ENCODE data around the gene PCDHGA2. TPM values are rescaled to one million over a fixed set of nuclear protein-coding genes. Genes with fewer than 3 reads are reported as not detected.
"Not testable (repeated sequence)": the region's sequence is repeated elsewhere in the genome, so short reads cannot be mapped to it uniquely, and the experiment has no call there.

The PCDHGA2 gene
- total RNA-seq, 1 donor from 2014 or later: 3.6 TPM

DNA sequence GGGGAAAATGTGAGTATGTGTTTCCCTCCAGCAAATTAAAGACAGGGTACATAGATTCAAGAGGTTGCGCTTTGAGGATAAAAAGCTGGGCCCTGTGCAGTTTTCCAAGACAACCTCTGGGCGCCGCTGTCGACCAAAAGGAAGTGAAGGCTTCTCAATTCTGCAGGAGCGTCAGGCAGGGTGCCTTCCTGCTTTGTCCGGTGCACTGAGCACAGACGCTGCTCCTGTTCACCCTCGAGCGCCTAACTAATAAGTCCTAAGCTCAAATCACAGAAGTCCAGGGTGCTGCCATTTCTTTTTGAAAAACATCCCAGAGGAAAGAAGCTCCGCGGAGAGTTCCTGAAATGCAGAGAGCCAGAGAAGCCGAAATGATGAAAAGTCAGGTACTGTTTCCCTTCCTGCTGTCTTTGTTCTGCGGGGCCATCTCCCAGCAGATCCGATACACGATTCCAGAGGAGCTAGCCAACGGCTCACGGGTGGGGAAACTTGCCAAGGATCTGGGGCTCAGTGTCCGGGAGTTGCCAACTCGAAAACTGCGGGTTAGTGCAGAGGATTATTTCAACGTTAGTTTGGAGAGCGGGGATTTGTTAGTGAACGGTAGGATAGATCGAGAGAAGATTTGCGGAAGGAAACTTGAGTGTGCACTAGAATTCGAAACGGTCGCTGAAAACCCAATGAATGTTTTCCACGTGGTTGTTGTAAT lies 11.5 kb downstream of the PCDHGA2 start, which contains the start of gene PCDHGB1:
PCDHGB1 (plus strand) TSS at position 183 of the 703 bp plus-strand sequence; CDS start at position 345, 162 bp downstream.
- no peak for DNase-seq

DNA sequence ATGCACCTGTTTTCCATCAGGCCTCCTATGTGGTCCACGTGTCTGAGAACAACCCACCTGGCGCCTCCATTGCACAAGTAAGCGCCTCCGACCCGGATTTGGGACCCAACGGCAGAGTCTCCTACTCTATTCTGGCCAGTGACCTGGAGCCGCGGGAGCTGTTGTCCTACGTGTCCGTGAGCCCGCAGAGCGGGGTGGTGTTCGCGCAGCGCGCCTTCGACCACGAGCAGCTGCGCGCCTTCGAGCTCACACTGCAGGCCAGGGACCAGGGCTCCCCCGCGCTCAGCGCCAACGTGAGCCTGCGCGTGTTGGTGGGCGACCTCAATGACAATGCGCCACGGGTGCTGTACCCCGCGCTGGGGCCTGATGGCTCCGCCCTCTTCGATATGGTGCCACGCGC lies 13.0 kb downstream of the PCDHGA2 start:
- DNase-seq: no peak

DNA sequence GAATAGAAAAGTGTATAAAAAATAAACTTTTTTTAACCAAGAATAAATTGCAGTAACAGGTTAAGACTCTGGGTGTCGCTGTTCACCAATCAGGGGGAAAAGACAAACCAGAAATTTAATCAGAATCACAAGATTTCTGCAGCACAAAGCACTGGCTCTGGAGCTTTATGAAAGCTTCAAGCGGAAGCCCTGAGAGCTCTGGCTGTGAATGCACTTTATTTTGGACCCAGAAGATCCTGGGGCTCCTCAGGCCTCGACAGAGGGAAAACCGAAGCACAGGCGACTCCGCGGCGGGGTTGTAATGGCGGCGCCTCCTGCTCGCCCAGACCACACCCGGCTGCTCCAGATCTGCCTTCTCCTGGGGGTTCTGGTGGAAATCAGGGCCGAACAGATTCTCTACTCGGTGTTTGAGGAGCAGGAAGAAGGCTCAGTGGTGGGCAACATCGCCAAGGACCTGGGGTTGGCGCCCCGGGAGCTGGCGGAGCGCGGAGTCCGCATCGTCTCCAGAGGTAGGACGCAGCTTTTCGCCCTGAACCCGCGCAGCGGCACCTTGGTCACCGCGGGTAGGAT lies 16.4 kb downstream of the PCDHGA2 start, which contains the start of gene PCDHGA4:
PCDHGA4 (plus strand) TSS at position 122 of the 570 bp plus-strand sequence; CDS start at position 209, 87 bp downstream.
- DNase-seq: no peak

DNA sequence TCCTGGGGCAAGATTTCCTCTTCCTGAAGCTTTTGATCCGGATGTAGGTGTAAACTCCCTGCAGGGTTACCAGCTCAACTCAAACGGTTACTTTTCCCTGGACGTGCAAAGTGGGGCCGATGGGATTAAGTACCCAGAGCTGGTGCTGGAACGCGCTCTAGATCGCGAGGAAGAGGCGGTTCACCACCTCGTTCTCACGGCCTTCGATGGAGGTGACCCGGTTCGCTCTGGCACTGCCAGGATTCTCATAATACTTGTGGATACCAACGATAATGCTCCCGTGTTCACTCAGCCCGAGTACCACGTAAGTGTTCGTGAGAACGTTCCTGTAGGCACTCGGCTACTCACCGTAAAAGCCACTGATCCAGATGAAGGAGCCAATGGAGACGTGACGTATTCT lies 17.1 kb downstream of the PCDHGA2 start:
- no peak for DNase-seq

DNA sequence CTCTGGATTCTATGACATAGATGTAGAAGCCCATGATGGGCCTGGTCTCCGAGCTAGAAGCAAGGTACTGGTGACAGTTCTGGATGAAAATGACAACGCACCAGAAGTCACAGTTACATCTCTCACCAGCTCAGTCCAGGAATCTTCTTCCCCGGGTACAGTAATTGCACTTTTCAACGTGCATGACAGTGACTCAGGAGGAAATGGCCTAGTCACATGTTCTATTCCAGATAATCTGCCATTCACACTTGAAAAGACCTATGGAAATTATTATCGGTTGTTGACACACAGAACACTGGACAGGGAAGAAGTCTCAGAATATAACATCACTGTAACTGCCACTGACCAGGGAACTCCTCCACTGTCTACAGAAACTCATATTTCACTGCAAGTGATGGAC lies 17.6 kb downstream of the PCDHGA2 start:
- no peak for DNase-seq

DNA sequence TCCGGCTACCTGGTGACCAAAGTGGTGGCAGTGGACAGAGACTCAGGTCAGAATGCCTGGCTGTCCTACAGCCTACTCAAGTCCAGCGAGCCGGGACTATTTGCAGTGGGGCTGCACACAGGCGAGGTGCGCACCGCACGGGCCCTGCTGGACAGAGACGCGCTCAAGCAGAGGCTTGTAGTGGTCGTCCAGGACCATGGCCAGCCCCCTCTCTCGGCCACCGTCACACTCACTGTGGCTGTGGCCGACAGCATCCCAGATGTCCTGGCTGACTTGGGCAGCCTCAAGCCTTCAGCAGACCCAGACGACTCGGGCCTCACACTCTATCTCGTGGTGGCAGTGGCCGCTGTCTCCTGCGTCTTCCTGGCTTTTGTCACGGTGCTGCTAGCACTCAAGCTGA lies 18.4 kb downstream of the PCDHGA2 start:
- DNase-seq: no peak

DNA sequence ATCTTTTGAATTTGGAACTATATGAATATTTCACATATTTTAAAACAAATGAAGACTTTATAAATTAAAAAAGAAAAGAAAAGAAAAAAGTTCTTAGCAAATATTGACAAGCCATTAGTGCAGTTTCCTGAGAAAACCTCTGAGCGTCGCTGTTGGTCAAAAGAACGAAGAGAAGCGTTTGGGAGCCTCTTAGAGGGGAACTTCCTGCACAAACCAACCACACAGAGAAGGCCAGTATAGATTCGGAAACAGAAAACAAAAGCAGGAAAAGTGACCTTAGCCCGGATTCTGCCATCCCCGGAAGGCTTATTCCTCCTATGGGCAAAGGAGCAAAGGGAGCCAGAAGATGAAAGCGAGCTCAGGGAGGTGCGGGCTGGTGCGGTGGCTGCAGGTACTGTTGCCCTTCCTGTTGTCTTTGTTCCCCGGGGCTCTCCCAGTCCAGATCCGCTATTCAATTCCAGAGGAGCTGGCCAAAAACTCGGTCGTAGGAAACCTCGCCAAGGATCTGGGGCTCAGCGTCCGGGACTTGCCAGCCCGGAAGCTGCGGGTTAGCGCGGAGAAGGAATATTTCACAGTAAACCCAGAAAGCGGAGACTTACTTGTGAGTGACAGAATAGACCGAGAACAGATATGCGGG lies 21.3 kb downstream of the PCDHGA2 start, which contains the start of gene PCDHGB2:
PCDHGB2 (plus strand) TSS at position 205 of the 637 bp plus-strand sequence; CDS start at position 347, 142 bp downstream.
- DNase-seq: no peak

DNA sequence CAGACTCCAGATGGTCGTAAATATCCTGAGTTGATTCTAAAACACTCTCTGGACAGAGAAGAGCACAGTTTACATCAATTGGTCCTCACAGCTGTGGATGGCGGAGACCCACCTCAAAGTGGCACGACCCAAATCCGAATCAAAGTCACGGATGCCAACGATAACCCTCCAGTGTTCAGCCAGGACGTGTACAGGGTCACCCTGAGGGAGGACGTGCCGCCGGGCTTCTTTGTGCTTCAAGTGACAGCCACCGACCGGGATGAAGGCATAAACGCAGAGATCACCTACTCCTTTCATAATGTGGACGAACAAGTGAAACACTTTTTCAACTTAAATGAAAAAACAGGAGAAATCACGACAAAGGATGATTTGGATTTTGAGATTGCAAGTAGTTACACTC lies 22.1 kb downstream of the PCDHGA2 start:
- DNase-seq: no peak

DNA sequence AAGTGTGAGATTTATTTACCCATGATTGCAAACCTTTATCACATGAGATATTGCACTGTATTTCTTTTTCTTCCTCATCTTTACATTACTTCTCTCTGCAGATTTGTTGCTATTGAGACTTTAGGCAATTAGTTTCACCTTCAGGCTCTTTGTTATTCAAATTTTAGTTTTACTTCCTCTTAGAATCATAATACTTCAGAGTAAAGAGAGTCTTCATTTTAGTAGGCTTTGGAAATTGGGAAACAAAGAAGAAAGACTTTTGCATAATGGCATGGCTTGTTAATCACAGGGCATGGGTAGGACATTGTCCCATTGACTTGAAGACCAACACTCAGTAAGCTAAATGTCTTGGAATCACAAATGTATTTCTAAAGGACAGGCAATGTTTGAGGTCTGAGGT lies 24.2 kb downstream of the PCDHGA2 start:
- no peak for DNase-seq

DNA sequence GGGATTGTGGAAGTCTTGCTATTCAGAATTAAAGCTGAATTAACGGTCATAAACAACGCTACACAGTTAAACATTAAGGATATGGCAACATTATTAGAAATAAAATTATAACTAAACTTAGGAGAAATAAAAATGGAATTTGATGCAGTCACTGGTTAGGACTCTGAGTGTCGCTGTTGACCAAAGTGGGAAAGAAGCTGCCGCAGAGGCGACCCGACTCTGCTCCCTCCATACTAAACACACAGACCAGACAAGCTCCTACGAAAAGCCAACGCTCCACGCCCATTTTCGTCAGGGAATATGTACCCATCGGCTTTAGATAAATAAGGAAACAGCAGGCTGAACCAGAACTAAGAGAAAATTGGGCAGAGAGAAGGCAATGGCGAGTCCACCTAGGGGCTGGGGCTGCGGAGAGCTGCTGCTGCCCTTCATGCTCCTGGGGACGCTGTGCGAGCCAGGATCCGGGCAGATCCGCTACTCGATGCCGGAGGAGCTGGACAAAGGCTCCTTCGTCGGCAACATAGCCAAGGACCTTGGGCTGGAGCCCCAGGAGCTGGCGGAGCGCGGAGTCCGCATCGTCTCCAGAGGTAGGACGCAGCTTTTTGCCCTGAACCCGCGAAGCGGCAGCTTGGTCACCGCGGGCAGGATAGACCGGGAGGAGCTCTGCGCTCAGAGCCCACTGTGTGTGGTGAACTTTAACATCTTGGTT lies 25.5 kb downstream of the PCDHGA2 start, which contains the start of gene PCDHGA5:
PCDHGA5 (plus strand) TSS at position 211 of the 709 bp plus-strand sequence; CDS start at position 380, 169 bp downstream.
- no peak for DNase-seq

DNA sequence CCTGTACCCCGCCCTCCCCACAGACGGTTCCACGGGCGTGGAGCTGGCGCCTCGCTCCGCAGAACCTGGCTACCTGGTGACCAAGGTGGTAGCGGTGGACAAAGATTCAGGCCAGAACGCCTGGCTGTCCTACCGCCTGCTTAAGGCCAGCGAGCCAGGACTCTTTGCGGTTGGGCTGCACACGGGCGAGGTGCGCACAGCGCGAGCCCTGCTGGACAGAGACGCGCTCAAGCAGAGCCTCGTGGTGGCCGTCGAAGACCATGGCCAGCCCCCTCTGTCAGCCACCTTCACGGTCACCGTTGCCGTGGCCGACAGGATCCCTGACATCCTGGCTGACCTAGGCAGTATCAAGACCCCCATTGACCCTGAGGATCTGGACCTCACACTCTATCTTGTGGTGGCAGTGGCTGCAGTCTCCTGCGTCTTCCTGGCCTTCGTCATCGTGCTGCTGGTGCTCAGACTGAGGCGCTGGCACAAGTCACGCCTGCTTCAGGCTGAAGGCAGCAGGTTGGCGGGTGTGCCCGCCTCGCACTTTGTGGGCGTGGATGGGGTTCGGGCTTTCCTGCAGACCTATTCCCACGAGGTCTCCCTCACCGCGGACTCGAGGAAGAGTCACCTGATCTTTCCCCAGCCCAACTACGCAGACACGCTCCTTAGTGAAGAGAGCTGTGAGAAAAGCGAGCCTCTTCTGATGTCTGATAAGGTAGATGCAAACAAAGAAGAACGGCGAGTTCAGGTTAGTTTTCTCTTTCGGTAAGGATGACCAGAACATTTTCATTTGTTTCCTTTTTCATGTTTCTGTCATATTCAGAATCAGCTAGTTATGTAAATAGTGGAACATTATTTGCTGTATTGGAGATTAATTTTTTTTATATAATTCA lies 27.7 kb downstream of the PCDHGA2 start:
- no peak for DNase-seq

DNA sequence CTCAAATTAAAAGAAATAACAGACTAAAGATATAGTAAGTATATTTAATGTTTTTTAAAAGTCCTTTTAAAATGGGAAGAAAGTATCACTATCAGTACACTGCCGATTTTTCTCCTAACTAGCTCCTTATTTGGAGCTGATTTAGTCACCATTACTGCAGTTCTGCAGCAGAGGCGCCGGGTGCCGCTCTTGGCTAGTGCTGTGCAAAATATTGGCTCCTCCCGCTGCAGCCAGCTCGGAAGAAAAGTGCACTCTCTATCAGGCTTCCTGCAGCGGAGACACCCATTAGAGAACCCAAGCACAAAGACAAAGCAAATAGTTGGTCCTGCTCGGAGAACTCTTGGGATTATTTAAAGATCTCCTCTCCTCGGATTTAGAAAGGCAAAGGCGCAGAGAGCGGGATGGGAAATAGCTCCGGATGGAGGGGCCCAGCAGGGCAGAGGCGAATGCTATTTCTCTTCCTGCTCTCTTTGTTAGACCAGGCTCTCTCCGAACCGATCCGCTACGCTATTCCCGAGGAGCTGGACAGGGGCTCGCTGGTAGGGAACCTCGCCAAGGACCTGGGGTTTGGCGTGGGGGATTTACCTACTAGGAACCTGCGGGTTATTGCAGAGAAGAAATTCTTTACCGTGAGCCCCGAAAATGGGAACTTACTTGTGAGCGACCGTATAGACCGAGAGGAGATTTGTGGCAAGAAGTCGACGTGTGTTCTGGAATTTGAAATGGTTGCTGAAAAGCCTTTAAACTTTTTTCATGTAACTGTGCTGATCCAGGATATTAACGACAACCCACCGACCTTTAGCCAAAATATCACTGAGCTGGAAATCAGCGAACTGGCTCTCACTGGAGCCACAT lies 31.7 kb downstream of the PCDHGA2 start, which contains the start of gene PCDHGB3:
PCDHGB3 (plus strand) TSS at position 249 of the 855 bp plus-strand sequence; CDS start at position 402, 153 bp downstream.
- no peak for DNase-seq

DNA sequence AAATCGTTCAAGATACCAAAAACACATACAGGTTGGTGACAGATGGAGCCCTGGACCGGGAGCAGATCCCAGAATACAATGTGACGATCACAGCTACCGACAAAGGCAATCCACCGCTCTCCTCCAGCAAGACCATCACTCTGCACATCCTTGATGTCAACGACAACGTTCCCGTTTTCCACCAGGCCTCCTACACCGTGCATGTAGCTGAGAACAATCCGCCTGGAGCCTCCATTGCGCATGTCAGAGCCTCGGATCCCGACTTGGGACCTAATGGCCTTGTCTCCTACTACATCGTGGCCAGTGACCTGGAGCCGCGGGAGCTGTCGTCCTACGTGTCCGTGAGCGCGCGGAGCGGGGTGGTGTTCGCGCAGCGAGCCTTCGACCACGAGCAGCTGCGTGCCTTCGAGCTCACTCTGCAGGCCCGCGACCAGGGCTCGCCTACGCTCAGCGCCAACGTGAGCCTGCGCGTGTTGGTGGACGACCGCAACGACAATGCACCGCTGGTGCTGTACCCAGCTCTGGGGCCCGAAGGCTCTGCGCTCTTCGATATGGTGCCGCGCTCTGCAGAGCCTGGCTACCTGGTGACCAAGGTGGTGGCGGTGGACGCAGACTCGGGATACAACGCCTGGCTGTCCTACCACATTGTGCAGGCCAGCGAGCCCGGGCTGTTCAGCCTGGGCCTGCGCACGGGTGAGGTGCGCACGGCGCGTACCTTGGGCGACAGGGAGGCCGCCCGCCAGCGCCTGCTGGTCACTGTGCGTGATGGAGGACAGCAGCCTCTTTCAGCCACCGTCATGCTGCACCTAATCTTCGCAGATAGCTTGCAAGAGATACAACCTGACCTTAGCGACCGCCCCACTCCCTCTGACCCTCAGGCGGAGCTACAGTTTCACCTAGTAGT lies 33.3 kb downstream of the PCDHGA2 start:
- DNase-seq: no peak

DNA sequence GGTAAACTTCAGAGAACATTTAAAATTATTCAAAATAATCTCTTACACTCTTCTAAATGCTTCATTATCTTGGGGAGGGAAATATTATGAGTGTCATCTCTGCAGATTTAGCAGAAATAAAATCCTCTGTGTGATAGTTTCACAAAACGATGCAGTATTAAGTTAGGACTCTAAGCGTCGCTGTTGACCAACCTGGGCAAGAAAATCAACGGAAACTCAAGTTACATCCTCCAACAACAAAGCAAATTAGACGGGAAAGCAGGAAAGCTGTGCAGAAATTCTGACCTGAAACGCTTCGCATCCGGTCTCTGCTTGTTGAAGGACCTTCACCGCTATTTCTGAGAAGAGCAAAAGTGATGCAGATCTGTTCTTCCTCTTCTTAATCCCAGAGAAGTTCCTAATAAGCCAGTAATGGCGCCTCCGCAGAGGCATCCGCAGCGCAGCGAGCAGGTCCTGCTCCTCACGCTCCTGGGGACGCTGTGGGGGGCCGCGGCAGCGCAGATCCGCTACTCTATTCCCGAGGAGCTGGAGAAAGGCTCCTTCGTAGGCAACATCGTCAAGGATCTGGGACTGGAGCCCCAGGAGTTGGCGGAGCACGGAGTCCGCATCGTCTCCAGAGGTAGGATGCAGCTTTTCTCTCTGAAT lies 35.2 kb downstream of the PCDHGA2 start, which contains the start of gene PCDHGA6:
PCDHGA6 (plus strand) TSS at position 219 of the 645 bp plus-strand sequence; CDS start at position 412, 193 bp downstream.
- DNase-seq: no peak

DNA sequence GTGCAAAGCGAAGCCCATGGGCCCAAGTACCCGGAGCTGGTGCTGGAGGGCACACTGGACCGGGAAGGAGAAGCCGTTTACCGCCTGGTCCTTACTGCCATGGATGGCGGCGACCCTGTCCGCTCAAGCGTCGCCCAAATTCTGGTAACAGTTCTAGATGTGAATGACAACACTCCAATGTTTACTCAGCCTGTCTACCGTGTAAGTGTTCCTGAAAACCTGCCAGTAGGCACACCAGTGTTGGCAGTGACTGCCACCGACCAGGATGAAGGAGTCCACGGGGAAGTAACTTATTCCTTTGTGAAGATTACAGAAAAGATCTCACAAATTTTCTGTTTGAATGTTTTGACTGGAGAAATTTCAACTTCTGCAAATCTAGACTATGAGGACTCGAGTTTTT lies 36.1 kb downstream of the PCDHGA2 start:
- DNase-seq: no peak

DNA sequence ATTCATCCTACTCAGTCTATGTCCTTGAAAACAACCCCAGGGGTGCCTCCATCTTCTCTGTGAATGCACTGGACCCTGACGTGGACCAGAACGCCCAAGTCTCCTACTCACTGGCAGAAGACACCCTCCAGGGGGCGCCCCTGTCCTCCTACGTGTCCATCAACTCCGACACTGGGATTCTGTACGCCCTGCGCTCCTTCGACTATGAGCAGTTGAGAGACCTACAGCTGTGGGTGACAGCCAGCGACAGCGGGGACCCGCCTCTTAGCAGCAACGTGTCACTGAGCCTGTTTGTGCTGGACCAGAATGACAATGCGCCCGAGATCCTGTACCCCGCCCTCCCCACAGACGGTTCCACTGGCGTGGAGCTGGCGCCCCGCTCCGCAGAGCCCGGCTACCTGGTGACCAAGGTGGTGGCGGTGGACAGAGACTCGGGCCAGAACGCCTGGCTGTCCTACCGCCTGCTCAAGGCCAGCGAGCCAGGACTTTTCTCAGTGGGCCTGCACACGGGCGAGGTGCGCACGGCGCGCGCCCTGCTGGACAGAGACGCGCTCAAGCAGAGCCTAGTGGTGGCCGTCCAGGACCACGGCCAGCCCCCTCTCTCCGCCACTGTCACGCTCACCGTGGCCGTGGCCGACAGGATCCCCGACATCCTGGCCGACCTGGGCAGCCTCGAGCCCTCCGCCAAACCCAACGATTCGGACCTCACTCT lies 37.0 kb downstream of the PCDHGA2 start:
- not testable (repeated sequence) for DNase-seq

DNA sequence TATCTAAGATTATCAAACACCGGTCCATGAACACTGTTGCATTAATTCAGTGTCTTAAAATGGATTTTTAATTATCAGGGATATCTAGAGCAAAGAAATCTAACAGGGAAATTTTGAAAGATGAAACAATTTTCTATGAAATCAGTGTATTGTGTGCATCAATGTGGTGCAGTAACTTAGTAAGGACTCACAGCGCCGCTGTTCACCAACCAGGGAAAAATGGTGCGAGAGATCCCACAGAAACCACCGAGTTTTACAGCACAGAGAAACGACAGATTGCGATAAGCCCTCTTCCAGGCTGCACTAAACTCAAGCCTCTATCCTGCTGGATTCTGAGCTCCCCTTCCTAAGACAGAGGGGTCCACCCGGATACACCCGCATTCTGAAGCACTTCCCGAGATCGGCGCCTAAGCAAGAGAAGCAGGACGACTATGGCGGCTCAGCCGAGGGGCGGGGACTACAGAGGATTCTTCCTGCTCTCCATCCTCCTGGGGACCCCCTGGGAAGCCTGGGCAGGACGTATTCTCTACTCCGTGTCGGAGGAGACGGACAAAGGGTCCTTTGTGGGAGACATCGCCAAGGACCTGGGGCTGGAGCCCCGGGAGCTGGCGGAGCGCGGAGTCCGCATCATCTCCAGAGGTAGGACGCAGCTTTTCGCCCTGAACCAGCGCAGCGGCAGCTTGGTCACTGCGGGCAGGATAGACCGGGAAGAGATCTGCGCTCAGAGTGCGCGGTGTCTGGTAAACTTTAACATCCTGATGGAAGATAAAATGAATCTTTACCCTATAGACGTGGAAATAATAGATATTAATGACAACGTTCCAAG lies 44.1 kb downstream of the PCDHGA2 start, which contains the start of gene PCDHGA7:
PCDHGA7 (plus strand) TSS at position 274 of the 826 bp plus-strand sequence; CDS start at position 432, 158 bp downstream.
- no peak for DNase-seq

Data from skin of body (tissue), 2 donors.